Measurements from ENCODE around the gene UBE2D4.

Gene UBE2D4

DNA sequence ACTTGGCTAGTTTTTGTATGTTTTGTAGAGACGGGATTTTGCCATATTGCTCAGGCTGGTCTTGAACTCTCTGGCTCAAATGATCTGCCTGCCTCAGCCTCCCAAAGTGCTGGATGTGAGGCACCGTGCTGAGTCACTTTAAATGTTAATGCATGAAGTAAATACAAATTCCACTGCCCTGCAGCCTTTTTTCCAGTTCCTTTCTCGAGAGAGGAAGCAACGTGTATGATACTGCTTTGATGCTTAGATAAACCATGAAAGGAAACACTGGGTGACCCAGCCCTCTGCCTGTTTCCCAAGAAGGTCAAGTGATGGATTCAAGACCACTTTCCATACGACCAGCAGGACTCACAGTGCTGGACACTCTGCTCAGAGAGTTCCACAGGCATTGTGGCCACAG is 45.6 kb upstream of the UBE2D4 start:
- Histone ChIP-seq H3K56ac (ENCODE audit: low read length) (no peak overlapping the region), H3K18ac (ENCODE audit: low read length) (no peak overlapping the region), H2AK5ac (ENCODE audit: low read length) (no peak overlapping the region), H3K4ac (ENCODE audit: low read depth, low read length) (no peak overlapping the region), H3K23ac (ENCODE audit: low read length) (no peak overlapping the region), H4K5ac (ENCODE audit: low read length) (no peak overlapping the region), H3K4me3 (ENCODE audit: low read length) (no peak overlapping the region), H3K27me3 (ENCODE audit: insufficient read depth, low read length, poor library complexity) (no peaks in the 10 kb centered on the region), H2BK5ac (ENCODE audit: low read length) (no peak overlapping the region), H3K79me1 (ENCODE audit: low read length) (no peaks in the 10 kb centered on the region), H2BK15ac (replicated peaks; ENCODE audit: low read depth) (no peak overlapping the region), H3K9ac (ENCODE audit: low read length) (no peak overlapping the region), H4K8ac (ENCODE audit: low read depth, low read length) (no peak overlapping the region), H2BK120ac (ENCODE audit: low read depth, low read length) (no peak overlapping the region), H3K36me3 (ENCODE audit: control insufficient read depth, insufficient read depth, low read length) (peaks cover 1% of the 10 kb centered on the region), H3K79me2 (ENCODE audit: control insufficient read depth, insufficient read depth, low read length) (no peaks in the 10 kb centered on the region), H3K4me1 (ENCODE audit: control insufficient read depth, low read depth, low read length) (no peaks in the 10 kb centered on the region), H3K4me2 (ENCODE audit: low read length) (no peak overlapping the region), H3K27ac (ENCODE audit: low read depth, low read length) (no peak overlapping the region)
- peak; percentile 8 for DNase-seq
- no CpG with 5 or more reads among the region's 5 CpGs for WGBS (ENCODE audit: extremely low coverage, insufficient coverage, low lambda C conversion rate)

DNA sequence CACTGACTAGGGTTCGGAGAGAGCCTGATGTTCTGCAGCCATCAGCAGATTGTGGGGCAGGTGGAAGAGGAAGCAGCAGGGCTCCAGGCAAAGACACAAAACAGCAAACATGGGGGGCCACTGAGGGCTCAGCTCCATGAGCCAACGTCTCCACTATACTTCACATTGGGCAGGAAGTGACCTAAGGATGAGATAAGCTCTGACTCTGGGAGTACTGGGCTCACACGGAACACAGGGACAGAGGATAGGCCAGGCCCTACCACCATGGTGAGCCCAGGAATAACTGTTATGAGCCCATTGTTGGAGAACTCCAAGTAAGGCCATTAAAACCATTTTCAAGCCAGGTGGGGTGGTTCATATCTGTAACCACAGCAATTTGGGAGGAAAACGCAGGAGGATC is 42.0 kb upstream of the UBE2D4 start:
- no peak for DNase-seq
- H2BK120ac ChIP-seq (ENCODE audit: low read depth, low read length), result no peak overlapping the region
- no peaks in the 10 kb centered on the region for H3K4me1 ChIP-seq (ENCODE audit: control insufficient read depth, low read depth, low read length)
- no peak overlapping the region for H3K56ac ChIP-seq (ENCODE audit: low read length)
- no peak overlapping the region for H2BK5ac ChIP-seq (ENCODE audit: low read length)
- peaks cover 2% of the 10 kb centered on the region for H3K79me1 ChIP-seq (ENCODE audit: low read length)
- WGBS (ENCODE audit: extremely low coverage, insufficient coverage, low lambda C conversion rate), result no CpG with 5 or more reads among the region's 4 CpGs
- H3K4me2 ChIP-seq (ENCODE audit: low read length), result no peak overlapping the region
- H3K23ac ChIP-seq (ENCODE audit: low read length), result no peak overlapping the region
- H3K18ac ChIP-seq (ENCODE audit: low read length), result no peak overlapping the region
- no peak overlapping the region for H4K8ac ChIP-seq (ENCODE audit: low read depth, low read length)
- H3K4me3 ChIP-seq (ENCODE audit: low read length), result no peak overlapping the region
- H4K5ac ChIP-seq (ENCODE audit: low read length), result no peak overlapping the region
- H3K36me3 ChIP-seq (ENCODE audit: control insufficient read depth, insufficient read depth, low read length), result no peaks in the 10 kb centered on the region
- no peaks in the 10 kb centered on the region for H3K27me3 ChIP-seq (ENCODE audit: insufficient read depth, low read length, poor library complexity)
- no peak overlapping the region for H3K4ac ChIP-seq (ENCODE audit: low read depth, low read length)
- H2BK15ac ChIP-seq (replicated peaks; ENCODE audit: low read depth), result no peak overlapping the region
- no peak overlapping the region for H3K9ac ChIP-seq (ENCODE audit: low read length)
- H2AK5ac ChIP-seq (ENCODE audit: low read length), result no peak overlapping the region
- no peaks in the 10 kb centered on the region for H3K79me2 ChIP-seq (ENCODE audit: control insufficient read depth, insufficient read depth, low read length)
- H3K27ac ChIP-seq (ENCODE audit: low read depth, low read length), result no peak overlapping the region

DNA sequence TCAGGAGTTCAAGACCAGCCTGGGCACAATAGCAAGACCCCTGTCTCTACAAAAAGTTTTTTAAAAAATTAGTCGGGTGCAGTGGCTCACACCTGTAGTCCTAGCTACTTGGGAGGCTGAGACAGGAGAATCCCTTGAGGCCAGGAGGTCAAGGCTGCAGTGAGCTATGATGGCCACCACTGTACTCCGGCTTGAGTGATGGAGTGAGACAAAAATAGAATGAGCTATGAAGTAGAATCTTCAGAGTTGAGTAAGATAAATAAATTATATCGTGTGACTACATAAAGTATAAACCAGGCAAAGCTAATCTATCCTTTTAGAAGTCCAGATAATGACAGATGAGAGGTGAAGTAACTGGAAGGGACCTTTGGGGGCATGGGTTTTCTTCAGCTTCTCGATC is 41.6 kb upstream of the UBE2D4 start:
- no peak overlapping the region for H4K5ac ChIP-seq (ENCODE audit: low read length)
- no peak overlapping the region for H3K27ac ChIP-seq (ENCODE audit: low read depth, low read length)
- no peak overlapping the region for H2BK120ac ChIP-seq (ENCODE audit: low read depth, low read length)
- no peaks in the 10 kb centered on the region for H3K36me3 ChIP-seq (ENCODE audit: control insufficient read depth, insufficient read depth, low read length)
- no peak overlapping the region for H4K8ac ChIP-seq (ENCODE audit: low read depth, low read length)
- H2AK5ac ChIP-seq (ENCODE audit: low read length), result no peak overlapping the region
- H3K23ac ChIP-seq (ENCODE audit: low read length), result no peak overlapping the region
- no peak overlapping the region for H3K4me2 ChIP-seq (ENCODE audit: low read length)
- H3K4me3 ChIP-seq (ENCODE audit: low read length), result no peak overlapping the region
- H3K56ac ChIP-seq (ENCODE audit: low read length), result no peak overlapping the region
- no peak overlapping the region for H3K4ac ChIP-seq (ENCODE audit: low read depth, low read length)
- H3K79me1 ChIP-seq (ENCODE audit: low read length), result peaks cover 2% of the 10 kb centered on the region
- no peak for DNase-seq
- no peaks in the 10 kb centered on the region for H3K4me1 ChIP-seq (ENCODE audit: control insufficient read depth, low read depth, low read length)
- H3K27me3 ChIP-seq (ENCODE audit: insufficient read depth, low read length, poor library complexity), result no peaks in the 10 kb centered on the region
- H3K9ac ChIP-seq (ENCODE audit: low read length), result no peak overlapping the region
- no peaks in the 10 kb centered on the region for H3K79me2 ChIP-seq (ENCODE audit: control insufficient read depth, insufficient read depth, low read length)
- no peak overlapping the region for H2BK15ac ChIP-seq (replicated peaks; ENCODE audit: low read depth)
- H2BK5ac ChIP-seq (ENCODE audit: low read length), result no peak overlapping the region
- WGBS (ENCODE audit: extremely low coverage, insufficient coverage, low lambda C conversion rate), result no CpG with 5 or more reads among the region's 4 CpGs
- no peak overlapping the region for H3K18ac ChIP-seq (ENCODE audit: low read length)

DNA sequence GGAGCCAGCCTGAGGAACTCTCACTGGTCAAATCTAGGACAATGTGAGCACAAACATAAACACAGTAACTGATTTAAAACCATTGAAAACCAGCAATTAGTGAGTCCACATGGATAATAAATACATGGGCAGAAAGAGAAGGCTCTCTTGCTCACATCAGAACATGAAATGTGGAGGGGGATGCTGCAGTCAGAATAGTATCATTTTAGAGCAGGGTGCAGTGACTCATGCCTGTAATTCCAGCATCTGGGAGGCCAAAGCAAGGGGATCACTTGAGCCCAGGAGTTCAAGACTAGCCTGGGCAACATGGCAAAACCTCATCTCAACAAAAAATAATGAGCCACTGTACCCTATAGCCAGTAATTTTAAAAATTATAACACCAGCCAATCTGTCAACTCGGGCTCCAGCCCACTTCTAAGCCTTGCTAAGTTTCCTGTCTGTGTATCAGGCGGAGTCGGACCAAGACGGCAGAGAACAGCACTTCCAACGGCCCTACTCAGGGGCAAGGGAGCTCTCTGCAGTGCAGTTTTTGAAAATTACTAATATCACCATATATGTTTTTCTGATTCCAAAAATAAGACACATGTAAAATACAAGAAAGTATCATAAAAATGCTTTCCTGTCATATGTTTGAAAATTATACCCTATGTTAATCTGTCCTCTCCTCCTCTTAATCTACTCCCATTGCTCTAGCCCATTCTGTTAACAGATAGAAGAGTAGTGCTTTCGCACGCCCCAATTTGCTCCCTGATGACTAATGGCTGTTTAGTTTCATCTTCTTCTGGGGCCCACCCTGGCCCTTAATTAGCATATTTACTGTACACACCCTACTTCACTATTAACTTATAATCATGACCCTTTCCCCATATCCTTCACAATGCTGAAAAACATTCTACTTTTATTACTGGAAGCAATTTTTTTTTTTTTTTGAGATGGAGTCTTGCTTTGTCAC is 37.0 kb upstream of the UBE2D4 start:
- H3K4me2 ChIP-seq (ENCODE audit: low read length), result no peak overlapping the region
- H3K4ac ChIP-seq (ENCODE audit: low read depth, low read length), result no peak overlapping the region
- no peak overlapping the region for H2BK120ac ChIP-seq (ENCODE audit: low read depth, low read length)
- no peak for DNase-seq
- no peaks in the 10 kb centered on the region for H3K4me1 ChIP-seq (ENCODE audit: control insufficient read depth, low read depth, low read length)
- H4K5ac ChIP-seq (ENCODE audit: low read length), result no peak overlapping the region
- H4K8ac ChIP-seq (ENCODE audit: low read depth, low read length), result no peak overlapping the region
- H3K79me2 ChIP-seq (ENCODE audit: control insufficient read depth, insufficient read depth, low read length), result no peaks in the 10 kb centered on the region
- H2BK15ac ChIP-seq (replicated peaks; ENCODE audit: low read depth), result no peak overlapping the region
- H3K9ac ChIP-seq (ENCODE audit: low read length), result no peak overlapping the region
- H3K27me3 ChIP-seq (ENCODE audit: insufficient read depth, low read length, poor library complexity), result no peaks in the 10 kb centered on the region
- H3K56ac ChIP-seq (ENCODE audit: low read length), result no peak overlapping the region
- no peak overlapping the region for H2BK5ac ChIP-seq (ENCODE audit: low read length)
- no peak overlapping the region for H3K18ac ChIP-seq (ENCODE audit: low read length)
- WGBS (ENCODE audit: extremely low coverage, insufficient coverage, low lambda C conversion rate), result no CpG with 5 or more reads among the region's 7 CpGs
- no peak overlapping the region for H3K4me3 ChIP-seq (ENCODE audit: low read length)
- H3K27ac ChIP-seq (ENCODE audit: low read depth, low read length), result no peak overlapping the region
- H3K36me3 ChIP-seq (ENCODE audit: control insufficient read depth, insufficient read depth, low read length), result no peaks in the 10 kb centered on the region
- peaks cover 2% of the 10 kb centered on the region for H3K79me1 ChIP-seq (ENCODE audit: low read length)
- H2AK5ac ChIP-seq (ENCODE audit: low read length), result no peak overlapping the region
- no peak overlapping the region for H3K23ac ChIP-seq (ENCODE audit: low read length)

DNA sequence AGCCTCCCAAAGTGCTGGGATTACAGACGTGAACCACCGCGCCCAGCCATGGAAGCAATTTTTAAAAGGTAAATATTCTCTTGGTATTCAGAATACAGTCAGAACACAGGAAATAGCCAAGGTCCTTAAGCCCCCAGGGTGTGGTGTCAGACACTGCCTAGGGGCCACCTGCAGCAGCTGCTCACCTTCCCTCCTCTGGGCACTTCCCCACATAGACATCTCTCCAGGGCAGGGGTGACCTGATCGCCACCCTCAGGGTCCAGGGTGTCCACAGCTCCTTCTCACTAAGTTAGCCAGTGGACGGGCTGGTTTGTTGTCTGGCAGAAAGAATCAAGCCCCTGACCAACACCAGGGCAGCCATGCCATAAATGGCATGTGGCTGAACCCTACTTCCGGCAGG is 35.8 kb upstream of the UBE2D4 start:
- Histone ChIP-seq H3K27me3 (ENCODE audit: insufficient read depth, low read length, poor library complexity) (no peaks in the 10 kb centered on the region), H2BK15ac (replicated peaks; ENCODE audit: low read depth) (no peak overlapping the region), H3K23ac (ENCODE audit: low read length) (no peak overlapping the region), H3K4me1 (ENCODE audit: control insufficient read depth, low read depth, low read length) (no peaks in the 10 kb centered on the region), H3K4me3 (ENCODE audit: low read length) (no peak overlapping the region), H3K79me2 (ENCODE audit: control insufficient read depth, insufficient read depth, low read length) (no peaks in the 10 kb centered on the region), H2AK5ac (ENCODE audit: low read length) (no peak overlapping the region), H4K8ac (ENCODE audit: low read depth, low read length) (no peak overlapping the region), H2BK5ac (ENCODE audit: low read length) (no peak overlapping the region), H3K9ac (ENCODE audit: low read length) (no peak overlapping the region), H3K36me3 (ENCODE audit: control insufficient read depth, insufficient read depth, low read length) (no peaks in the 10 kb centered on the region), H2BK120ac (ENCODE audit: low read depth, low read length) (no peak overlapping the region), H3K56ac (ENCODE audit: low read length) (no peak overlapping the region), H3K27ac (ENCODE audit: low read depth, low read length) (no peak overlapping the region), H3K79me1 (ENCODE audit: low read length) (peaks cover 4% of the 10 kb centered on the region), H3K18ac (ENCODE audit: low read length) (no peak overlapping the region), H3K4ac (ENCODE audit: low read depth, low read length) (no peak overlapping the region), H4K5ac (ENCODE audit: low read length) (no peak overlapping the region), H3K4me2 (ENCODE audit: low read length) (no peak overlapping the region)
- no peak for DNase-seq
- no CpG with 5 or more reads among the region's 6 CpGs for WGBS (ENCODE audit: extremely low coverage, insufficient coverage, low lambda C conversion rate)
